ENCODE data around the gene ATP6V1C2.
A peak's percentile ranks its signal among the peaks of the same experiment; 100 is the strongest.

DNA sequence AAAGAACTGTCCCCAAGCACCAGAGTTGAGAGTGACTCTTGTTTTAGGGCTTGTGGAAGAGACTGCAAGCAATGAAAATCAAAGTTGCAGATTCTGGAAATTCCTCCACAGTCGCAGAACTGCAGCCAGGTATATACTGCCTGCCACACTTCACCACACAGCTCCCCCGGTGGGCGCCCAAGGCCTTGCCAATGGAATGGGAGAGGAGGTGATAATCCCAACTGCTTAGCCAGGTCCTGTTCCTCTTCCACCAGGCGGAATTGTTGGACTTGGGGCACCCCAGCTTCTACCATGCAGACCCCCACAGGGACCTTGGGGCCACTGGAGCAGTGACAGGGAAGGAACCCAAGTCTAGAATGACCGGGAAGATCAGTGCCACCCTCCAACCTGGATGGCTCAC is 96.0 kb downstream of the ATP6V1C2 start:
- TF ChIP-seq, protein P1, sequence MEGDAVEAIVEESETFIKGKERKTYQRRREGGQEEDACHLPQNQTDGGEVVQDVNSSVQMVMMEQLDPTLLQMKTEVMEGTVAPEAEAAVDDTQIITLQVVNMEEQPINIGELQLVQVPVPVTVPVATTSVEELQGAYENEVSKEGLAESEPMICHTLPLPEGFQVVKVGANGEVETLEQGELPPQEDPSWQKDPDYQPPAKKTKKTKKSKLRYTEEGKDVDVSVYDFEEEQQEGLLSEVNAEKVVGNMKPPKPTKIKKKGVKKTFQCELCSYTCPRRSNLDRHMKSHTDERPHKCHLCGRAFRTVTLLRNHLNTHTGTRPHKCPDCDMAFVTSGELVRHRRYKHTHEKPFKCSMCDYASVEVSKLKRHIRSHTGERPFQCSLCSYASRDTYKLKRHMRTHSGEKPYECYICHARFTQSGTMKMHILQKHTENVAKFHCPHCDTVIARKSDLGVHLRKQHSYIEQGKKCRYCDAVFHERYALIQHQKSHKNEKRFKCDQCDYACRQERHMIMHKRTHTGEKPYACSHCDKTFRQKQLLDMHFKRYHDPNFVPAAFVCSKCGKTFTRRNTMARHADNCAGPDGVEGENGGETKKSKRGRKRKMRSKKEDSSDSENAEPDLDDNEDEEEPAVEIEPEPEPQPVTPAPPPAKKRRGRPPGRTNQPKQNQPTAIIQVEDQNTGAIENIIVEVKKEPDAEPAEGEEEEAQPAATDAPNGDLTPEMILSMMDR (conservative IDR thresholded peaks at IDR 0.05; ENCODE audit: low read length) = peak; percentile 79
- TF ChIP-seq EZH2phosphoT487 (IDR thresholded peaks at IDR 0.05; ENCODE audit: borderline replicate concordance) = no peak
